K562 (cell line): Measurements from ENCODE around the gene CRLF1. TPM values are rescaled to one million over a fixed set of nuclear protein-coding genes. Genes with fewer than 3 reads are reported as not detected.

Experiments used
- ATAC-seq: fragments of 200-7000 bp; cut with Tn5 transposase; 3 replicates; pipeline ENCODE4 v1.9.1; 2020; ENCODE audit warnings: moderate library complexity
- BruUV-seq: library from RNA; stranded (reverse); fragments of 400-500 nt; replicated peaks from 2 replicates; lab custom pipeline; 2021; lab: Mats Ljungman, UMichigan
- CTCF ChIA-PET: fragments of 300-600 bp; formaldehyde crosslinking; extraction: SDS; loops from one replicate; lab custom pipeline; 2021; ENCODE audit warnings: low intra/inter-chr PET ratio; lab: Yijun Ruan, JAX
- POLR2A ChIA-PET: fragments of 300-600, 350-650 bp; sonication (Branson Sonifier 250); formaldehyde crosslinking; extraction: SDS; loops from one replicate; lab custom pipeline; 2021; ENCODE audit warnings: antibody characterized with exemption, inconsistent platforms; lab: Yijun Ruan, JAX
- DNase-seq, 4 experiments: peaks; one replicate each; pipeline versions ENCODE4 v3.0.0 to v3.0.0-alpha.2; 2011 to 2018; ENCODE audit warnings: low spot score in 3 of 4, mixed read lengths in 3 of 4; ENCODE audit errors: extremely low read depth in 1 of 4
- FAIRE-seq: peaks from 2 replicates; lab custom pipeline; 2011; peaks lifted over from hg19 to GRCh38; lab: Jason Lieb, UNC
- H2AFZ ChIP-seq: 2 replicates; pipeline ENCODE4 v1.6.0; 2011; ENCODE audit warnings: low read depth, low read length, control low read depth, inconsistent platforms
- H3K27ac ChIP-seq: fragments of 200-600 bp; 3 replicates; pipeline ENCODE4 v1.8.0; 2011; ENCODE audit warnings: low read depth, mild to moderate bottlenecking, control low read depth, inconsistent platforms, low read length, moderate library complexity, mixed read lengths; ENCODE audit errors: extremely low read depth
- H3K27me3 ChIP-seq, 2 experiments: fragments of 300-600 bp in 1 of 2; 2 replicates in 1 of 2; 3 replicates in 1 of 2; pipeline versions ENCODE4 v1.6.0 to v1.8.0; 2011; ENCODE audit warnings: inconsistent platforms in 2 of 2, low read length in 2 of 2, mild to moderate bottlenecking in 1 of 2, mixed read lengths in 1 of 2, moderate library complexity in 1 of 2; ENCODE audit not compliant: control insufficient read depth in 2 of 2, insufficient read depth in 2 of 2
- H3K36me3 ChIP-seq: fragments of 300-600 bp; 3 replicates; pipeline ENCODE4 v1.8.0; 2011; ENCODE audit warnings: mild to moderate bottlenecking, low read length, inconsistent platforms; ENCODE audit not compliant: control insufficient read depth, insufficient read depth
- H3K4me1 ChIP-seq, 2 experiments: fragments of 200-600 bp in 1 of 2; replicated peaks in 1 of 2; 2 replicates in 1 of 2; 3 replicates in 1 of 2; pipeline versions ENCODE4 v1.5.1 to v1.8.0; 2011; ENCODE audit warnings: inconsistent platforms in 2 of 2, low read length in 2 of 2, mild to moderate bottlenecking in 1 of 2, mixed read lengths in 1 of 2, moderate library complexity in 1 of 2; ENCODE audit not compliant: control insufficient read depth in 2 of 2, insufficient read depth in 2 of 2
- H3K4me2 ChIP-seq: 2 replicates; pipeline ENCODE4 v1.6.1; 2011; ENCODE audit warnings: low read length, control low read depth, inconsistent platforms, mixed read lengths; ENCODE audit not compliant: insufficient read depth
- H3K4me3 ChIP-seq: fragments of 200-600 bp; sonication (generic), shearing (Covaris generic); 2 replicates; pipeline ENCODE4 v1.5.1; 2016; ENCODE audit warnings: control low read depth, inconsistent platforms
- H3K79me2 ChIP-seq: fragments of 200-600 bp; 3 replicates; pipeline ENCODE4 v1.8.0; 2011; ENCODE audit warnings: low read length, inconsistent platforms; ENCODE audit not compliant: control insufficient read depth, insufficient read depth
- H3K9ac ChIP-seq, 2 experiments: 2 replicates each; pipeline versions ENCODE4 v1.6.0 to v1.6.1; 2011; ENCODE audit warnings: low read depth in 2 of 2, low read length in 2 of 2, control low read depth in 1 of 2, inconsistent platforms in 1 of 2, mild to moderate bottlenecking in 1 of 2, mixed read lengths in 1 of 2; ENCODE audit not compliant: insufficient read depth in 1 of 2
- H3K9me1 ChIP-seq: one replicate; pipeline ENCODE4 v1.6.0; 2011; ENCODE audit warnings: inconsistent platforms, mild to moderate bottlenecking, low read length, moderate library complexity; ENCODE audit not compliant: control insufficient read depth, insufficient read depth
- H3K9me3 ChIP-seq: replicated peaks from 2 replicates; pipeline ENCODE4 v1.5.1; 2011; ENCODE audit warnings: low read depth, low read length, inconsistent platforms; ENCODE audit not compliant: control insufficient read depth, insufficient read depth
- H4K20me1 ChIP-seq: replicated peaks from 2 replicates; pipeline ENCODE4 v1.6.1; 2011; ENCODE audit warnings: low read length, inconsistent platforms, mixed read lengths; ENCODE audit not compliant: control insufficient read depth, insufficient read depth
- RBFOX2 ChIP-seq: fragments of 200-400 bp; formaldehyde crosslinking; IDR thresholded peaks from 2 replicates; pipeline ENCODE4 v1.6.1; 2017; ENCODE audit warnings: low read depth, mild to moderate bottlenecking, low read length, moderate library complexity
- SREBF2 ChIP-seq: sonication (generic); formaldehyde crosslinking; IDR thresholded peaks from 2 replicates; pipeline ENCODE4 v1.4.0; 2020; ENCODE audit warnings: mild to moderate bottlenecking, missing genetic modification reagents
- WGBS: fragments of 100-300 bp; shearing (Covaris generic); methylation state at CpG from one replicate; pipeline ENCODE4 v1.1.6; 2016; ENCODE audit warnings: low coverage, mixed read lengths; ENCODE audit not compliant: insufficient coverage; ENCODE audit errors: missing lambda C conversion rate; 5-methylcytosine and 5-hydroxymethylcytosine counted together
- in situ Hi-C: fragments of 300-500 bp; cut with MboI; formaldehyde crosslinking; loops from 4 replicates; pipeline ENCODE4 v1.15.0; 2018; ENCODE audit warnings: inconsistent platforms, mixed read lengths
- intact Hi-C: fragments of 100-400 bp; cut with micrococcal nuclease; formaldehyde crosslinking; loops from 2 replicates; pipeline ENCODE4 v1.14.2; 2022
- polyA plus RNA-seq, 8 experiments: library from polyadenylated mRNA; depleted of rRNA in 4 of 8; stranded (reverse) in 5 of 8; unstranded in 3 of 8; fragments of >200 nt; fragmentation: Nextera tagmentation in 2 of 8; fragmentation: Illumina TruSeq in 1 of 8; extraction: Ambion mirVana in 2 of 8; extraction: Trizol in 1 of 8; gene quantifications; 2 replicates each; pipeline versions ENCODE4 v1.2.1 to v1.2.3, GENCODE V29; 2011 to 2014; ENCODE audit warnings: inconsistent platforms in 1 of 8, missing spikeins in 1 of 8
- total RNA-seq, 7 experiments: library from RNA; depleted of rRNA in 6 of 7; stranded (reverse); fragments of >200 nt in 6 of 7; fragmentation: Illumina TruSeq in 2 of 7; extraction: Trizol in 2 of 7; gene quantifications; 2 replicates each; pipeline versions ENCODE4 v1.2.1 to v1.2.3, GENCODE V29; 2011 to 2021; ENCODE audit warnings: low replicate concordance in 1 of 7

CRLF1 gene
- total and polyA plus RNA-seq, 9 of the 15 experiments (the other 6 are each of a cell fraction or from before 2014, with no cell fraction given): 0.85 to 3.6 (median 1.7) TPM

- FAIRE-seq (no peak), ATAC-seq (no peak), DNase-seq (no peak)
- ChIA-PET CTCF (interaction anchor here (0.7 kb wide), 1 partner anchor 8 kb away, joined by 4 read pairs; no protein-coding TSS in a partner anchor), POLR2A (interaction anchor here (4.1 to 5.7 kb wide), 2 partner anchors 14 to 16 kb away, joined by 39 to 49 read pairs; partner anchors contain the start of genes KXD1 and REX1BD)
- H3K27me3 ChIP-seq: no peaks in the 10 kb centered on the region; a peak in 1 of 5 replicates
- in situ Hi-C loops: no loop called here
- WGBS: 97% methylated on average over 17 of the region's 18 CpGs
- H4K20me1 ChIP-seq: peaks cover 14% of the 10 kb centered on the region
- H3K79me2 ChIP-seq: peaks cover 30% of the 10 kb centered on the region
- intact Hi-C loops: loop anchor here (5.0 kb wide), 2 partner anchors 52 to 87 kb away; partner anchors contain the start of gene ELL
- no peaks in the 10 kb centered on the region for H3K9me3 ChIP-seq
- H3K4me1 ChIP-seq: peaks cover 12 to 38% of the 10 kb centered on the region in 2 experiments; a peak in 4 of 5 replicates
- peak; percentile 72 for TF ChIP-seq RBFOX2
- no peak for TF ChIP-seq SREBF2 (CRISPR knock-in tag)
- BruUV-seq: no TSS peak
- H2AFZ ChIP-seq: no peak overlapping the region
- peaks cover 61% of the 10 kb centered on the region for H3K36me3 ChIP-seq
- peaks cover 7% of the 10 kb centered on the region for H3K9me1 ChIP-seq
- peak overlapping the region in 1 of 2 experiments; percentile 82; a peak in 2 of 4 replicates for H3K9ac ChIP-seq
- H3K27ac ChIP-seq: no peak overlapping the region
- no peak overlapping the region for H3K4me2 ChIP-seq
- no peak overlapping the region for H3K4me3 ChIP-seq
These were observed 31.8 kb downstream of the CRLF1 start for GRCh38 chr19:18574691-18575291.
